NCI-H1092 treated with DMSO at 0.1 percent for 48 hours (cell line): ENCODE results near the gene OLAH.
"Not testable (repeated sequence)": the region's sequence is repeated elsewhere in the genome, so short reads cannot be mapped to it uniquely, and the experiment has no call there.

Experiments
- DNase-seq: peaks from one replicate; lab custom pipeline; 2025; lab: John Stamatoyannopoulos, UW

OLAH gene

DNA sequence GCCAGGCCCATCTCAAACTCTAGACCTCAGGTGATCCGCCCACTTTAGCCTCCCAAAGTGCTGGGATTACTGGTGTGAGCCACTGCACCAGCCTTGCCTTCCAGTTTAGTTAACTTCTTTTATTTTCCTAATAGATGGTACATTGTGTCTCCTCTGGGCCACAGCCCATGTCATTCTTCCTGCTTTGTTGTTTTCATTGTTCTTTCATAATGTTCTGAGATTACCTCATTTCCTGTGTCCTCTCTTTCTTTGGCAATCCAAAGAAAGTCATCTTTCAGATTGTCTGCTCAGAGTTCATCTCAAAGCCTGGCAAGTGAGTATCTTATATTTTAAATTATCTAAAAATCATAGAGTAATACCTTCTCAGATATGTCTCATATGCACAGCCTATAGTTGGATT is at the start of gene OLAH:
Gene OLAH (plus strand): TSS at position 270 of the 400 bp plus-strand sequence. CDS start 3,346 bp downstream, outside the sequence.
- no peak for DNase-seq

GRCh38 chr10:14995964-14996565 is 47.7 kb upstream of the OLAH start:
- no peak for DNase-seq

- DNase-seq: not testable (repeated sequence)
Measured at GRCh38 chr10:15013530-15013929, 30.2 kb upstream of the OLAH start.

- DNase-seq: no peak
Measured at GRCh38 chr10:15015451-15015850, 28.3 kb upstream of the OLAH start.

DNA sequence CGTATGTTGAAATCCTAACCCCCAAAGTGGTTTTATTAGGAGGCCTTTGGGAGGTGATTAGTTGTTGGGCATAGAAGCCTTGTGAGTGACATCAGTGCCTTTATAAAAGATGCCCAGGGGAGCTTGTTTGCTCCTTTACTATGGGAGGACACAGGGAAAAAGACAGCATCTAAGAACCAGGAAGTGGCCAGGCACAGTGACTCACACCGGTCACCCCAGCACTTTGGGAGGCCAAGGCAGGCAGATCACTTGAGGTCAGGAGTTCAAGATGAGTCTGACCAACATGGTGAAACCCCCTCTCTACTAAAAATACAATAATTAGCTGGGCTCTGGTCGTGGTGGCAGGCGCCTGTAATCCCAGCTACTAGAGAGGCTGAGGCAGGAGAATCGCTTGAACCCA is 22.8 kb upstream of the OLAH start:
- DNase-seq: not testable (repeated sequence)

GRCh38 chr10:15023079-15023478 is 20.7 kb upstream of the OLAH start:
- DNase-seq: not testable (repeated sequence)

DNA sequence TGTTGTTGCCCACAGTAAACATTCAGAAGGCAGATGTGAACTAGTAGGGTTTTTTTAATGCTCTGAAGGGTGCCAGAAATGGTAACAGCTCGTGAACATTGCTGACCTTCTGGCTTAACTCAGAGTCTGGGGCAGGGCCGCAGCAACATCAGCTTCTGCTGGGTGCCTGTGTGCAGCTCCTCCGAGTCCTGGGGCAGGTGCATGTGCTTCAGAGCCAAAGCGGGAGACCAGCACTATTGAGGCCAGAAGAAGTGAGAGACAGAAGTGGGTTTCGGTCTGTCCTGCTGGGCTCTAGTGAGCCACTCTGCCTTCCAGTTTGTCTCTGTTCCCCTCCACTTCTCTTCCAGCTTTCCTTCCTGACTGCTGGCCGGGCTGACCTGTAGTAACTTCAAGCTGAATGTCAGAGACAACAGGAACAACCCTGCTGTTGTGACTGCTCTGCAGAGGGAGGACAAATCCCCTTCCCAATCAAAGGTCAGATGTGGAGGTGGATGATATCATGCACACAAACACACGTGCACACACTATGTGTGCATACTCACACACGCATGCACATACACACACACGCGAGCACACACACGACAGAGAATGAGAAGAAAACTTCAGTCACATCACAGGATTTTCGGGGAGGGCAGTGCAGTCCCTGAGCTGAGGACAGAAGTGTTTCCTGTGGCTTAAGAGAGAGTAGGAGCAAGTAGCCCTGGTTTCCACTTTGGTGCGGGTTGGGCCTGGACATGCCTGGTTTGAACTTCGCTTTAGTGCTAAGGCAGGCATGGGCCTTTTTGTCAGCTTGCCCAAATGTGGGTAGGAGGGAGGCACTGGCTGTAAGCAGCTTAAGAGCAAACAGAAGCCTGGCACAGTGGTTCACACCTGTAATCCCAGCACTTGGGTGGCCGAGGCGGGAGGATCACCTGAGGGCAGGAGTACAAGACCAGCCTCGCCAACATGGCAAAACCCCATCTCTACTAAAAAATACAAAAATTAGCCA is 19.4 kb upstream of the OLAH start:
- DNase-seq: not testable (repeated sequence)

DNA sequence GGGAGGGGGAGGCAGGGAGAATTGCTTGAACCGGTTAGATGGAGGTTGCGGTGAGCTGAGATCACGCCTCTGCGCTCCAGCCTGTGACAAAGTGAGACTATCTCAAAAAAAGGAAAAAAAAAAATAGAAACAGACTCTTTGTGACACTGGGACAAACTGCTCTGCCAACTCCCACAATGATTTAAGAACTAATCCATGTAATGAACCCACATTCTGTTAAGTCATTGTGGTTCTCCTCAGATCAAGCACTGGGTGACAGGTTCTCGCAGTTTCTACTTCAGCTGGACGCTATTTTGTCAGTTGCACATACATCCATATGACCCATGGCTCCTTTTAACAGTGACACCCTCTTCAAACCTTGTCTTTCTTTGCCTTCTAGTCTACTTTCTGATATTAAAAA is 18.7 kb upstream of the OLAH start:
- DNase-seq: not testable (repeated sequence)

DNA sequence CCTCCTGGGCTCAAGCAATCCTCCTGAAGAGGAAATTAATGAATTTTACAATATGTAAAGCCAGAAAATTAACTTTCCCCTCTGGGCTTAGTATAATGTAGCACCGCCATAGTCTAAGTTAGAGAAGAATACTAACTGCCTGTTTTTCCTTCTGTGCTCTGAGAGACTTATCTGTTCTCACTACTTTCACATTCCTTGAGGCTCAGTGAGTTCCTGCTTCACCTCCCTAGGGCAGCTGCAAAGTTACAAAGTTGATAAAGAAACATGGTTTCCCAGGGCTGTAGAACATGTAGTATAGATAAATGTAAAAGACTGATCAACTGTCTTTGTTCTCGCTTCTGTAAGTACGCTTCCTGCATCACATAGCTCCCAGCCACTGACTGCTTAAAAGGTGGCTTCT is 16.0 kb upstream of the OLAH start:
- no peak for DNase-seq

- DNase-seq: no peak
Measured at GRCh38 chr10:15035385-15036301, 8.1 kb upstream of the OLAH start.

DNA sequence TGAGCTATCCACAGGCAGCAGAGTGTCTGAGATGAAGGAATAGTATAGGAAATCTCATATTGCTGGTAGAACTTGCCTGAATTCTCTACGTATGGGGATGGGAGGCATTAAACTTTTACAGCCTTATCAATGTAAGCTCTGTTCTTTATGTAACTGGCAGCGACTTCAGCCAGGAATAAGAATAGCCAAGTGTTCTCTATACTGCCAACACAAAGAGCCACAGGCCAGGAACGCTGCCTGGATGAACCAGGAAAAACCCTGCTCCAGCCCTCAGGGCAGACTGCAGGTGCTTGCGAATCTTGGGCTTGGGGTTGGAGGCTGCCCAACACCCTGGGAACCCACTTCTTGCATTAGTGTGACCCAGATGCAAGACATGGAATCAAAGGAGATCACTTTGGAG is 6.1 kb upstream of the OLAH start:
- no peak for DNase-seq

DNA sequence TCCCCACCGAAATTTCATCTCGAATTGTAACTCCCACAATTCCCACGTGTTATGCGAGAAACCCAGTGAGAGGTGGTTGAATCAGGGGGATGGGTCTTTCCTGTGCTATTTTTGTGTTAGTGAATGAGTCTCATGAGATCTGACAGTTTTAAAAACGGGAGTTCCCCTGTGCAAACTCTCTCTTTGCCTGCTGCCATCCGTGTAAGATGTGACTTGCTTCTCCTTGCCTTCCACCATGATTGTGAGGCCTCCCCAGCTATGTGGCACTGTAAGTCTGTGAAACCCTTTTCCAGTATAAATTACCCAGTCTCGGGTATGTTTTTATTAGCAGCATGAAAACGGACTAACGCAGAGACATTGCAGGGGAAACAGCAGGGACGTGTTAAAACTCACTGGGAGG is 5.3 kb upstream of the OLAH start:
- no peak for DNase-seq

DNA sequence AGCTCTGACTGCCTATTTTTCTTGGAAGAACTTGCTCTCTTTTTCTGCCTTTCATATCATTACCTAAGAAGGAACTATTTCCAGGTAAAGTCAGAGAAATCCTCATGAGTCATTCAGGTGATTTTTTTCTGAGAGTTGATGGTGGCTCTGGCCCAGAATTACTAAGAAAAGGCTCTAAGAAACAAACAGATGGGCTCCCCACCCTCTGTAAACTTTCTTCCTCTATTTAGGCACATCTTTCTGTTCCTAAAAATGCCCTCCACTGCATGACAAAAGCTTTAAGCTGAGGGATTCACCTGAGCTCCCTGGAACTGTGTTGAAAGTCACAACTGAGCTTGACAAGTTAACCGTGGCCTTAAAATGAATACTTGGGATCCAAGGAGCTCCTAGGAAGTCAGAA is 1.6 kb downstream of the OLAH start:
- no peak for DNase-seq

DNA sequence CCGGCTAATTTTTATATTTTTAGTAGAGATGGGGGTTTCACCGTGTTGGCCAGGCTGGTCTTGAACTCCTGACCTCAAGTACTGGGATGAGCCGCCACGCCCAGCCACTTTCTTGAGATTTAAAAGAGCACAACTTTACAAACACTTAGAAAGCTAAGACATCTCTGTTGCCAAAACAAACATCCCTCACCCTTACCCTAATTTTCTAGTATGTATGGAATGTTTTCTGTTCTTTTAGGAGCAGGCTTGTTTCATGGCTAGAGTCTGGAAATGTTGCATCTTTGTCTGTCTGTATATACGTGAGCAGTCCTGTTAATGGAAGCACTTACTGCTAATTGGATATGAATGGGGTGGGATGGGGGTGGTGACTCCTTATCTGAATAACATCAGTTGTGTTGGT is 2.9 kb downstream of the OLAH start:
- no peak for DNase-seq

- DNase-seq: no peak
Measured at GRCh38 chr10:15049533-15049932, 5.8 kb downstream of the OLAH start.

DNA sequence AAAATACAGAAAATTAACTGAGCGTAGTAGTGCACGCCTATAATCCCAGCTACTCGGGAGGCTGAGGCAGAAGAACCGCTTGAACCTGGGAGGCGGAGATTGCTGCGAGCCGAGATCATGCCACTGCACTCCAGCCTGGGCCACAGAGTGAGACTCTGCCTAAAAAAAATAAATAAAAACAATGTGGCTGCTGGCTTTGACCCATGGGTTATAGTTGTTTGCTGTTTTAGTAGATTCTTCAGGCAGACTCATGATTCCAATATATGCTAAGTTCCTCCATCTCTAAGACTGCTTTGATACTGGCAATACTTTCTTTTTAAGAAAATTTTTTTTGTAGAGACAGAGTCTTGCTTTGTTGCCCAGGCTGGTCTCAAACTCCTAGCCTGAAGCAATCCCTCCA is 8.4 kb downstream of the OLAH start:
- DNase-seq: no peak

DNA sequence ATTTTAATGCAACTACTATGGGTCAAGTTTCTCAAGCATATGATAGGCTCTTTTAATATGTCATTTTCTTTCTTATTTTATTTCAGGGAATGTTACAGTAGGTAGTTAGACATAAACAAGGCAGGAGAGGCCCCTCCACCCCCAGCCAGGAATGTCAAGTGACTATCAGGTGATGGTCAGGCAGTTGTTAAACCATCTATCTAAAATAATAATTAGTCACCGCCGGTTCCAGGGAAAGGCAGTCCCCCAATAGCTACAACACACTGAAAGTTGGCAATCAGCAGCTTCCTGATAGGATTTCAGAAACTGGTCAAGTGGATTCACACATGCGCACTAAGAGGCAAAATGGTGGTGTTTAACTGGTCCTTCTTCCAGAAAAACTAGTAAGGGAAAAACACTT is 9.3 kb downstream of the OLAH start:
- no peak for DNase-seq

DNA sequence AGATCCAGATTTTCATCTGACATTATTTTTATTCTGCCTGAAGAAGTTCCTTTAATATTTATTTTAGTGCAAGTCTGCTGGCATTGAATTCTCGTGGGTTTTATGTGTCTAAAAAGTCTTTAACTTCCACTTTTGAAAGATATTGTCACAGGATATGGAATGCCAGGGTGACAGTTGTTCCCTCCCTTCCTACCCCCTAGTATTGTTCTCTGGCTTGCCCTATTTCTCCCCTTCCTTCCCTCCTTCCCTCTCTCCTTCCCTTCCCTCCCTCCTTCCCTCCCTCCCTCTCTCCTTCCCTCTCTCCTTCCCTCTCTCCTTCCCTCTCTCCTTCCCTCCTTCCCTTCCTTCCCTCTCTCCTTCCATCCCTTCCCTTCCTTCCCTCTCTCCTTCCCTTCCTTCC is 14.9 kb downstream of the OLAH start:
- DNase-seq: no peak

DNA sequence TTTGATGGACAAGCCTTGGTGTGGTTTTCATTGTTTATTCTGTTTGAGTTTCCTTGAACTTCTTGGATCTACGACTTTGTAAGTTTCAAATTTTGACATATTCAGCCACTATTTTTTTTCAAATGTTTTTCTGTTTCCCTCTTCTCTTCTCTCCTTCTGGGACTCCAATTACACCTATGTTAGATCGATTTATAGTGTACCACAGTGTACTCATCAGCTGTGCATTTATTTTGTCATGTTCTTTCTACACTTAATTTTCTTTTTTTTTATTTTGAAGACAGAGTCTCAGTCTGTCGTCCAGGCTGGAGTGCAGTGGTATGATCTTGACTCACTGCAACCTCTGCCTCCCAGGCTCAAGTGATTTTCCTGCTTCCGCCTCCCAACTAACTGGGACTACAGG is 16.2 kb downstream of the OLAH start:
- no peak for DNase-seq

DNA sequence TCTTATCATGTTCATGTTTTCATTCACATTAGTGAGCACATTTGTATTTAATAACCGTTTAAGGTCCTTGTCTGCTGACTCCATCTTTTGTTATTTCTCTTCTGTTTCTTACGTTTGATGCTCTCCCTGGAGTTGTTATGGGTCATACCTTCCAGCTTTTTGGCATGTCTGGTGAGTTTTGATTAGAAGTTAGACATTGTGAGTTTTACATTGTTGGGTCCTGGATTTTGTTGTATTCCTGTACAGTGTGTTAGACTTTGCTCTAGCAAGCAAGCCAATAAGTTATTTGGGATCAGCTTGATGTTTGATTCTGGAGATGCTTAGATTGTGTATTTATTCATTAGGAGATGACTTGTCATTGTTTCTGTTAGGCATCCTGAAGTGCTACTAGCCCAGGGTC is 16.9 kb downstream of the OLAH start:
- DNase-seq: no peak

- DNase-seq: no peak
Measured at GRCh38 chr10:15067154-15067553, 23.4 kb downstream of the OLAH start.

DNA sequence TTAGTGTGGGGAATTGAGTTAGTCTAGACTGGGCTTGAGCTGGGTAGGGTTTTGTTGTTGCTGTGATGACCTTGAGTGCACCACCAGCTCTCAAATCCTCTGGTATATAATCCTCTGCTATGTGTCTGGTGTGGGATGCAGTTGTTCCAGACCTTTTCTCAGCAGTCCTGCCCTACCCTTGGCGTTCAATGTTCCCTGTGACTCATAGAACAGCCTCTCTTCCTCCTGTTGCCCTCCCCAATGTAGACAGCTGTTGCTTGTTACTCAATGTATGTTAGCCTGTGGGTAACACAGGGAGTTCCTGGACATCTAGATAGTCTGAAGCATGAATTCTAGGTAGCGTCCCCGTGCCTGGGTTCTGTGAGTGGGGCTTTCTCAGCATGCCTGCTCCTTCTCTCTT is 25.1 kb downstream of the OLAH start:
- DNase-seq: no peak
